Measurements from ENCODE around the gene APOH.

The APOH gene

GRCh38 chr17:66211047-66211810, 18.0 kb downstream of the APOH start:
- TF ChIP-seq, protein P1, sequence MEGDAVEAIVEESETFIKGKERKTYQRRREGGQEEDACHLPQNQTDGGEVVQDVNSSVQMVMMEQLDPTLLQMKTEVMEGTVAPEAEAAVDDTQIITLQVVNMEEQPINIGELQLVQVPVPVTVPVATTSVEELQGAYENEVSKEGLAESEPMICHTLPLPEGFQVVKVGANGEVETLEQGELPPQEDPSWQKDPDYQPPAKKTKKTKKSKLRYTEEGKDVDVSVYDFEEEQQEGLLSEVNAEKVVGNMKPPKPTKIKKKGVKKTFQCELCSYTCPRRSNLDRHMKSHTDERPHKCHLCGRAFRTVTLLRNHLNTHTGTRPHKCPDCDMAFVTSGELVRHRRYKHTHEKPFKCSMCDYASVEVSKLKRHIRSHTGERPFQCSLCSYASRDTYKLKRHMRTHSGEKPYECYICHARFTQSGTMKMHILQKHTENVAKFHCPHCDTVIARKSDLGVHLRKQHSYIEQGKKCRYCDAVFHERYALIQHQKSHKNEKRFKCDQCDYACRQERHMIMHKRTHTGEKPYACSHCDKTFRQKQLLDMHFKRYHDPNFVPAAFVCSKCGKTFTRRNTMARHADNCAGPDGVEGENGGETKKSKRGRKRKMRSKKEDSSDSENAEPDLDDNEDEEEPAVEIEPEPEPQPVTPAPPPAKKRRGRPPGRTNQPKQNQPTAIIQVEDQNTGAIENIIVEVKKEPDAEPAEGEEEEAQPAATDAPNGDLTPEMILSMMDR (conservative IDR thresholded peaks at IDR 0.05), result no peak
- TF ChIP-seq ZFX (IDR thresholded peaks at IDR 0.05), result no peak
- no peak overlapping the region for H3K27ac ChIP-seq

DNA sequence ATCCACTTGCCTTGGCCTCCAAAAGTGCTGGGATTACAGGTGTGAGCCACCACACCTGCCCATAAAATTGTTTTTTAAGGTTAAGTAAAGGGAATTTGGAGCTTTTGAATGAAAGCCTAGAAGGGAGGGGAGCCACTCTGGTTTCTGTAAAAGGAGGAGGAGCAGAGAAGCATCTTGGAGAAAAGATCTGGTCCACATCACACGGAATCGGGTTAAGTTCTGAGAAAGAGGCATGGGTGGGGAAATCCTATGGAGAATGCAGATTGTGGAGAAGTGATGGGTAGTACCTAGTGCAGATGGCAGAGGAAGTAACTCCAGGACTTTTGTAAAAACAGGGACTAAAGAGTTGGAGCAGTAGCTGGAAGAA, 19.0 kb downstream of the APOH start:
- H3K27ac ChIP-seq, result no peak overlapping the region
- TF ChIP-seq ZFX (IDR thresholded peaks at IDR 0.05), result no peak
- TF ChIP-seq, protein P1 (conservative IDR thresholded peaks at IDR 0.05), result no peak

GRCh38 chr17:66207936-66208335, 21.3 kb downstream of the APOH start:
- H3K27ac ChIP-seq, result no peak overlapping the region
- no peak for TF ChIP-seq ZFX (IDR thresholded peaks at IDR 0.05)
- TF ChIP-seq, protein P1 (conservative IDR thresholded peaks at IDR 0.05), result no peak

- TF ChIP-seq ZFX (IDR thresholded peaks at IDR 0.05), result no peak
- TF ChIP-seq, protein P1 (conservative IDR thresholded peaks at IDR 0.05), result no peak
- no peak overlapping the region for H3K27ac ChIP-seq
Measured at GRCh38 chr17:66203274-66204015, 25.8 kb downstream of the APOH start.

DNA sequence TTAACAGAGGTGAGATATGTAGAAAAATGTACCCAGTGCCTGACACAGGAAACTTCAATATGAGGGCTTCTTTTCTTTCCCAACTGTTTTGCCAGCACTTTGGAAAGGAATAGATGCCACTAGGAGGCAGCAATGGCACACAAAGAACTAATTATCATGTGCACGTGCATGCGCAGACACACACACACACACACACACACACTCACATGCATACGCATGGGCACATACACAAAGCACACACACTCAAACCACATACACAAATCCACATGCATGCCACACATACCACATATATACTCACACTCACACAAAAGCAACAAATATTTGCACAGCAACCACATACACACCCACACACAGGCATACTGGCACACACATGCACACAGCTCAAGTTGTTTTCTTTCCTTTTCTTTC, 28.5 kb downstream of the APOH start:
- no peak overlapping the region for H3K27ac ChIP-seq
- TF ChIP-seq, protein P1 (conservative IDR thresholded peaks at IDR 0.05), result peak; percentile 94
- no peak for TF ChIP-seq ZFX (IDR thresholded peaks at IDR 0.05)

DNA sequence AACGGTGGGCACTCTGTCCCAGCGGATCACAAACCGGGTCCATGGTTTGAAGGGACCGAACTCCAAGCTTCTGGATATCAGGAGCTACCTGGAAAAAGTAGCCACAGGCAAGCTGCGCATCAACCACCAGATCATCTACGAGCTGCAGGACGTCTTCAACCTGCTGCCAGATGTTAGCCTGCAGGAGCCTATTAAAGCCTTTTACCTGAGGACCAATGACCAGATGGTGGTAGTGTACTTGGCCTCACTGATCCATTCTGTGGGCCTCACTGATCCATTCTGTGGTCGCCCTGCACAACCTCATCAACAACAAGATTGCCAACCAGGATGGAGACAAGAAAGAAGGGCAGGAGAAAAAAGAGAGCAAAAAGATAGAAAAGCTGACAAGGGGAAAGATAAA, 31.0 kb downstream of the APOH start:
- TF ChIP-seq, protein P1 (conservative IDR thresholded peaks at IDR 0.05), result no peak
- TF ChIP-seq ZFX (IDR thresholded peaks at IDR 0.05), result no peak
- no peak overlapping the region for H3K27ac ChIP-seq

DNA sequence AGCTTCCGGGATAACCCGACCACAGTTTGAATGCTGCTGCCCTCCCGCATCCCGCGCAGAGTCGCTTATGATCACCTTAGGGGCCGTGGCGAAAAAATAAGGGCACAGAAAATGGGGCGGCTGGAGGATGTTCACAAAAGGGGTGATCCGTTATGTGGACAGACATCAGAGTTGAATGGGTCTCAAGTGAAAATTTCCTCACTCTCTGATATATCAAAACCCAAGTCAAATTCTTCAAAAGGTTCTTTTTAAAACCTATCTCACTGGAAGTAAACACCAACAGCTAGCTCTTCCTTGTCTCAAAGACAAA, 36.9 kb downstream of the APOH start:
- H3K27ac ChIP-seq, result peak overlapping the region; percentile 75; the same call in 1 of the 2 replicates
- TF ChIP-seq ZFX (IDR thresholded peaks at IDR 0.05), result no peak
- TF ChIP-seq, protein P1 (conservative IDR thresholded peaks at IDR 0.05), result no peak

All from C4-2B (cell line).